HFF-Myc (cell line): Measurements from ENCODE around the gene TCERG1L.

ENCODE experiments used
- DNase-seq: peaks from one replicate; pipeline ENCODE4 v3.0.0-alpha.2; 2011; ENCODE audit warnings: low read depth; ENCODE audit errors: extremely low read depth
- H3K4me3 ChIP-seq: replicated peaks from 2 replicates; pipeline ENCODE4 v1.5.1; 2011; ENCODE audit warnings: low read depth, mild to moderate bottlenecking, control low read depth, low read length
- TF ChIP-seq, protein P1 (sequence below): IDR thresholded peaks from 2 replicates; pipeline ENCODE4 v1.5.1; 2012; ENCODE audit warnings: mild to moderate bottlenecking, low read depth, low read length, control low read depth; ENCODE audit errors: missing control alignments

The TCERG1L gene

DNA sequence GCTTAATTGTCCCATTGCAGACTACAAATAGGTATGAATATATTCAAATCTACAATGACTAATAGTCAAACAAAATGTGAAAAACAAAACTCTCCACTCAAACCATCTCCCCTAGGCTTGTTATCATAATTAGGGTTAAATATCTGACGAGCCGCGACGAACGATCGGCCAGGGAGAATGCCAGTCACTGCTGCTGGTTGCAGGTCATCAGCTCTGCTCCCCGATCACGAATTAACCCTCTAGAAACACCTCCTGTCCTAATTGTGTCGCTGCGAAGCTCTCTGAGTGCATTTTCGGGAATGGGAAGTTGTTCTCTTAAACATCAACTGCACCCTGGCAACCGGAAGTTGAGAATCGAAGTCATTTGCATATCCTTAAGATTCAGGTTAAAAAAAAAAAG lies 167.3 kb downstream of the TCERG1L start:
- no peak for DNase-seq
- TF ChIP-seq, protein P1, sequence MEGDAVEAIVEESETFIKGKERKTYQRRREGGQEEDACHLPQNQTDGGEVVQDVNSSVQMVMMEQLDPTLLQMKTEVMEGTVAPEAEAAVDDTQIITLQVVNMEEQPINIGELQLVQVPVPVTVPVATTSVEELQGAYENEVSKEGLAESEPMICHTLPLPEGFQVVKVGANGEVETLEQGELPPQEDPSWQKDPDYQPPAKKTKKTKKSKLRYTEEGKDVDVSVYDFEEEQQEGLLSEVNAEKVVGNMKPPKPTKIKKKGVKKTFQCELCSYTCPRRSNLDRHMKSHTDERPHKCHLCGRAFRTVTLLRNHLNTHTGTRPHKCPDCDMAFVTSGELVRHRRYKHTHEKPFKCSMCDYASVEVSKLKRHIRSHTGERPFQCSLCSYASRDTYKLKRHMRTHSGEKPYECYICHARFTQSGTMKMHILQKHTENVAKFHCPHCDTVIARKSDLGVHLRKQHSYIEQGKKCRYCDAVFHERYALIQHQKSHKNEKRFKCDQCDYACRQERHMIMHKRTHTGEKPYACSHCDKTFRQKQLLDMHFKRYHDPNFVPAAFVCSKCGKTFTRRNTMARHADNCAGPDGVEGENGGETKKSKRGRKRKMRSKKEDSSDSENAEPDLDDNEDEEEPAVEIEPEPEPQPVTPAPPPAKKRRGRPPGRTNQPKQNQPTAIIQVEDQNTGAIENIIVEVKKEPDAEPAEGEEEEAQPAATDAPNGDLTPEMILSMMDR: no peak

DNA sequence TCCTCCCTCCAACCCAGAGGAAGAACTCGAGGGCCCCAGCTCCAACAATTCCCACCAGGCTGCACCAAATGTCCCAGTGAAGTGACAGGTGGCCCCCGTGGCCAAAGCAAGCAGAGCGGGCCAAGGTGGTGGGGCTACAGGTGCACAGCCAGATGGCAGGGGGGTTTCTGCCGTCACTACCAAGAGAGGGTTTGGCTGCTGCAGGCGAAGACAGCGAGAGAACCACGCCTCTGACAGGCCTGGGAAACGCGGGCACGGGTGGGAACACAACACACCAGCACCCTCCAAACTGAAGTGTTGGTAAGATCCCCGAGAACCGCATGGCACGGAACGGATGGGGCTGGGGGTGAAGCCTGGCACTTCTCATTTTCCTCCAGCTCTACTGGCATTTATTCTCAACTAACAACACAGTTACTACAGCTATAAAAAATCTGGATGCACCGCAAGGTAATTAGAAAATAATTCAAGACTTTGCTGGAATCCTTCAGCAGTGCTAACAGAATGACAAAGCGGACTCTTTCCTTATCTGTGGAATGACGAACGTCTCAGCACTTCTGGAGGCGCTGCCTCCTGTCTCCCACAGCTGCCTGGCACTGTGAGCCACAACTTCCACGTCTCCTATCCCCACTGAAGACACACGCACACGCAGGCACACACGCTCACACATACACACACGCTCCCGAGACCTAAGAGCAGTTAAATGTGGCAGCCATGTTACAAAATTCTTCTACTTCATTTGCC lies 167.9 kb downstream of the TCERG1L start:
- DNase-seq: no peak
- TF ChIP-seq, protein P1: no peak
- no peak overlapping the region for H3K4me3 ChIP-seq

More for the DNA sequence above, 167.3 kb downstream of the TCERG1L start:
- H3K4me3 ChIP-seq: no peak overlapping the region

DNA sequence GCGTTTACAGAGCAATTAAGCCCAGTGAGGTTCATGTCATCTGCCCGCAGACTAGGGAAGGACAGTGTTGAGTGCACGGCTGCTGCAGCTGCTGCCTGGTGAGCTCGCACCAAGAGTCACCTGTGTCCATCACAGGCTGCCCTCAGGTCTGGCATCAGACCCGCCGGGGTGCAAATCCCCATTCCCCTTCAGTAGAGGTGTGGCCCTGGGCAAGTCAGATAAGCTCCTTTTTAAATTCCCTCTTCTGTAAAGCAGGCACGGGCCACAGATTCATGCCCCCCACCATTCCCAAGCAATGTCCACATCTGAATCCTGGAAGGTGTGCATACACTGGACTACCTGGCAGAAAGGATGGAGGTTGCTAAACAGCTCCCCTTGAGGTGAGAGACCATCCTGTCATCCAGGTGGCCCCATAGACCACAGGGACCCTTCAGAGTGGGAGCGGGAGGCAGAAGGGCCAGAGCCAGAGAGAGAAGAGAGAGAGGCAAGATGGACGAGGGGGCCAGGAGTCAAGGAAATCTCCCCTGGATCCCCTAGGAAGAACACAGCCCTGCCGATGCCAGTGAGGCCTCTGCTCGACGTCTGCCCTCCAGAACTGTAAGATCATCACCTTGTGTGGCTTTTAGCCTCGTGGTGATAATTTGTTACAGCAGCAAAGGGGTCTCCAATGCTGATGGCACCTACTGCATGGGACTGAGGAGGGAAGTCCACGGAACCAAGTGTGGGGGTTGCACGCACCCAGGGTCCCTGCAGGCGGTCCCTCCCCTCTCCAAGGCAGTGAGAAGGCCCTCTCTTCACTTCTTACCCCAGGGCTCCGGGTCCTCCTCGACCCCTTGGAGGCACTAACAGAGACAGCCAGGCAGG lies 168.8 kb downstream of the TCERG1L start:
- TF ChIP-seq, protein P1: no peak
- DNase-seq: no peak
- no peak overlapping the region for H3K4me3 ChIP-seq

DNA sequence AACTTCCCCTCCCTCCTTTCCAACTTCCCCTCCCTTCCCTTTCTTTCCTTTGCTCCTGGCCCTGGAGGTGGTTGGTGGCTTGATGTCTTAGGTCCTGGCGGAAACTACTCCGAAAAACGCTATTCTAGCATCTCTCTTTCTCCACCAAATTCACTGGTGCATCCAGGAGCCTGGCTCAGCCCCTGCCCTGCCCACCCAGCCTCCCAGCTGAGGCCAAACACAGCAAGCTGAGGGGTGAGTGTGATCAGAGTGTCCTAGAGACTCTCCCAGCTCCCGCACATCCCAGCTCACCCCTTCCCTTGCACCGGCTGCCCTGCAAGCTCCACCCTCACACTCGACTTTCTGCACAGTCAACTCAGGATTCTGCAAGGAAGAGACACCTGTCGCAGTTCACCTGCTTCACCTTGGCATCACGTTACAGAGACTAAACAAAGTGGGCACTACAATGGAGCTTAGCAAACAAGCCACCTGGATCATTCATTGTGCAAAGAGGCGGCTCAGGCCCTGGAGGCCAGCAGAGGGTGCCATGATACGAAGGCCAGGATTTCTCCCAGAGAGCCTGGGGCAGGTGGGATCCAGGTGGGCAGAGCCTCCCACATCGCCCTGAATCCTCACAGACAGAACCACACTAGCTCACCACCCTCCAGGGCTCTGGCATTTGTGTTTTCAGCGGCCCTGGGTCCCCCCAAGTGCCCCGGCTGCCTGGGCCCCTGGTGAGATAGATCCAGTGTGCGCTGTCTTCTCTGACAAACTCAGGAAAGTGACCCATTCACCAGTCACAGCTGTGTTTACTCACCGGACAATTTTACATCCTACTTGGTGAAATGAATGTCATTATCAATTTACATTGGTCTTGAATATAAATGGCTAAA lies 169.6 kb downstream of the TCERG1L start:
- no peak overlapping the region for H3K4me3 ChIP-seq
- no peak for DNase-seq
- TF ChIP-seq, protein P1: no peak

DNA sequence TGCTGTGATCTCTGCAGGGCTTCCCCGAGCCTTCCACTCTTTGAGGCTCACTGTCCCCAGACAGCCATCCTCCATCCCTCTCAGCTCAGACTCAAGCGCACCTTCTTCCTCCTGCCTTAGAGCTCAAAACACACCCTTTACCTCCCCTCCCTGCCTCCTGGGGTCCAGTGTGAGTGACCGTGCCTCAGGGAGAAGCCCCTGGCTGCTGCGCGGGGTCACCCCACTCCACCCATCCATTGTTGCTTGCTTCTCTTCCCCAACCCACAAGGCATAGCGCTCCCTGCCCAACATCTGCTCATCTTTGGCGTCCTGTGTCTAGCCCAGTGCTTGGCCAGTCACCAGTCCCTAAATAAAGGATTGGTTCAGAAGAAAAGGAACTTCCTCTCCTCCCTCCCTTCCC lies 170.3 kb downstream of the TCERG1L start:
- TF ChIP-seq, protein P1: no peak

DNA sequence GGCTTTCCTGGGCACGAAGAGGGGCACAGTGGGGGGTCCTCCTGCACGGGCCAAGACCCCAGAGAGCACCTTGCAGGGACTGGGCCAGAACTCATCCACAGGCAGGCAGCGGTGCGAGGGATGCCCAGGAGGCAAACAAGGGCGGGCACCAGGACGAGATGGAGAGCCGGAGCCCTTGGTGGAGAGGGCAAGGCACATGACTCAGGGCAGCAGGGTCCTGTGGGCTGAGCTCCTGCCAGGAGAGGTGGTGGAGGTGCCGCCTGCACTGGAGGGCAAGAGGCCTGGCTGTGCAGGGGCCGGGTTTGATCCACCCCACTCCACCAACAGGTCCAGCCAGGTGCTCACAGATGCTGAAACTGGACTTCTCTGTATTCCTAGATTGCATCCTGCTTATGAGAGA lies 170.9 kb downstream of the TCERG1L start:
- TF ChIP-seq, protein P1: no peak
- DNase-seq: no peak
- no peak overlapping the region for H3K4me3 ChIP-seq

More for the DNA sequence above, 170.3 kb downstream of the TCERG1L start:
- H3K4me3 ChIP-seq: no peak overlapping the region
- DNase-seq: no peak
